Testis (tissue), 2 donors: ENCODE measurements around the gene JAKMIP1.

Source experiments
- CTCF ChIP-seq, 3 experiments: fragments of 450-650 bp in 2 of 3; fragments of 200-600 bp in 1 of 3; sonication (generic) in 1 of 3; IDR thresholded peaks; one replicate each; pipeline ENCODE4 v1.5.1; 2016 to 2019; ENCODE audit warnings: antibody characterized with exemption in 3 of 3, mild to moderate bottlenecking in 2 of 3, moderate library complexity in 1 of 3
- POLR2A ChIP-seq: fragments of 450-650 bp; IDR thresholded peaks from one replicate; pipeline ENCODE4 v1.6.1; 2017; ENCODE audit warnings: antibody characterized with exemption, mild to moderate bottlenecking, moderate library complexity

- TF ChIP-seq POLR2A (no peak), CTCF (IDR thresholded peaks at IDR 0.05) (no peak)
Observed at GRCh38 chr4:6052679-6053078, 147.7 kb downstream of the JAKMIP1 start.
